Peyer's patch (tissue), 4 donors: ENCODE measurements around the gene CFAP53.

Source experiments
- POLR2A ChIP-seq, 2 donors: fragments of 450-650 bp; IDR thresholded peaks; one replicate each; pipeline ENCODE4 v1.5.1; 2017; ENCODE audit warnings: antibody characterized with exemption in 2 of 2, mild to moderate bottlenecking in 2 of 2, moderate library complexity in 2 of 2
- TF ChIP-seq, protein P1 (sequence below), 6 experiments: fragments of 450-650 bp in 4 of 6; fragments of 200-600 bp in 2 of 6; sonication (generic) in 1 of 6; IDR thresholded peaks; one replicate each; pipeline ENCODE4 v1.5.1; 2017 to 2019; ENCODE audit warnings: antibody characterized with exemption in 6 of 6, mild to moderate bottlenecking in 3 of 6, moderate library complexity in 1 of 6

DNA sequence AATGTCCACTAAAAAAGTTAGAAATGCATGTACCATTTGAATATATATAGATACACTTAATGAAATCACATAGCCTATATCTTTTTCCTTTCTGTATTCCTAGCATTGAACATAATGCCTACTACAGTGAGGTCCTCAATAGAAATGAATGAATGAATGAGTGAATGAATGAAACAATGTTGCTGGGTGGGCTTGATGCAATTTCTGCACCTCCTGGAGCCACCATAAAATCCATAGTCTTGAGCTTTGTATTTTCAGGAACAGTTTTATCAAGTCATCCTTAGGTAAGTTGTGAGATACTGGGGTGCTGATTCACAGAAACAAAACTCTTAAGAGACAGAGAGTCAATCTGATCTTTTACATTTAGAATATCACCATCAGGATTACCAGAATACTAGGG is 3.3 kb downstream of the CFAP53 start:
- TF ChIP-seq, protein P1, sequence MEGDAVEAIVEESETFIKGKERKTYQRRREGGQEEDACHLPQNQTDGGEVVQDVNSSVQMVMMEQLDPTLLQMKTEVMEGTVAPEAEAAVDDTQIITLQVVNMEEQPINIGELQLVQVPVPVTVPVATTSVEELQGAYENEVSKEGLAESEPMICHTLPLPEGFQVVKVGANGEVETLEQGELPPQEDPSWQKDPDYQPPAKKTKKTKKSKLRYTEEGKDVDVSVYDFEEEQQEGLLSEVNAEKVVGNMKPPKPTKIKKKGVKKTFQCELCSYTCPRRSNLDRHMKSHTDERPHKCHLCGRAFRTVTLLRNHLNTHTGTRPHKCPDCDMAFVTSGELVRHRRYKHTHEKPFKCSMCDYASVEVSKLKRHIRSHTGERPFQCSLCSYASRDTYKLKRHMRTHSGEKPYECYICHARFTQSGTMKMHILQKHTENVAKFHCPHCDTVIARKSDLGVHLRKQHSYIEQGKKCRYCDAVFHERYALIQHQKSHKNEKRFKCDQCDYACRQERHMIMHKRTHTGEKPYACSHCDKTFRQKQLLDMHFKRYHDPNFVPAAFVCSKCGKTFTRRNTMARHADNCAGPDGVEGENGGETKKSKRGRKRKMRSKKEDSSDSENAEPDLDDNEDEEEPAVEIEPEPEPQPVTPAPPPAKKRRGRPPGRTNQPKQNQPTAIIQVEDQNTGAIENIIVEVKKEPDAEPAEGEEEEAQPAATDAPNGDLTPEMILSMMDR (IDR thresholded peaks at IDR 0.05): no peak
- no peak for TF ChIP-seq POLR2A (IDR thresholded peaks at IDR 0.05)
